Retinal pigment epithelial cell (primary cell): ENCODE measurements around the gene GRIA1.

ENCODE experiments used
- DNase-seq: peaks from one replicate; pipeline ENCODE4 v3.0.0-alpha.2; 2010; ENCODE audit warnings: low read depth
- H3K4me3 ChIP-seq: 2 replicates; pipeline ENCODE4 v1.5.1; 2011; ENCODE audit warnings: mild to moderate bottlenecking, low read length, control low read depth, moderate library complexity
- CTCF ChIP-seq: conservative IDR thresholded peaks from 2 replicates; pipeline ENCODE4 v1.5.1; 2011; ENCODE audit warnings: low read depth, low read length, control low read depth, inconsistent platforms

The GRIA1 gene

GRCh38 chr5:153459051-153459743 lies 31.3 kb upstream of the GRIA1 start:
- TF ChIP-seq CTCF: no peak
- peak; percentile 25 for DNase-seq
- H3K4me3 ChIP-seq: no peak overlapping the region

GRCh38 chr5:153460421-153460820 lies 30.0 kb upstream of the GRIA1 start:
- no peak overlapping the region for H3K4me3 ChIP-seq
- DNase-seq: no peak
- TF ChIP-seq CTCF: no peak

- no peak overlapping the region for H3K4me3 ChIP-seq
- DNase-seq: no peak
- TF ChIP-seq CTCF: no peak
These were observed 29.1 kb upstream of the GRIA1 start for GRCh38 chr5:153461341-153461740.

GRCh38 chr5:153463806-153464205 lies 26.7 kb upstream of the GRIA1 start:
- DNase-seq: peak; percentile 73
- no peak overlapping the region for H3K4me3 ChIP-seq
- TF ChIP-seq CTCF: no peak

GRCh38 chr5:153467546-153467945 lies 22.9 kb upstream of the GRIA1 start:
- no peak for DNase-seq
- H3K4me3 ChIP-seq: no peak overlapping the region
- no peak for TF ChIP-seq CTCF

GRCh38 chr5:153469423-153469822 lies 21.0 kb upstream of the GRIA1 start:
- no peak for TF ChIP-seq CTCF
- H3K4me3 ChIP-seq: no peak overlapping the region
- no peak for DNase-seq

- no peak for DNase-seq
- TF ChIP-seq CTCF: no peak
- H3K4me3 ChIP-seq: no peak overlapping the region
These were observed 19.7 kb upstream of the GRIA1 start for GRCh38 chr5:153470736-153471135.
